Duodenal mucosa (tissue), 2 donors: ENCODE data around the gene UPF2.

Experiments
- H3K27ac ChIP-seq: one replicate; pipeline ENCODE4 v1.7.0; 2013; ENCODE audit warnings: low read depth, low read length
- H3K27me3 ChIP-seq, 2 donors: one replicate each; pipeline ENCODE4 v1.7.0; 2013; ENCODE audit warnings: low read length in 2 of 2, control low read depth in 1 of 2; ENCODE audit not compliant: insufficient read depth in 2 of 2, control insufficient read depth in 1 of 2
- H3K36me3 ChIP-seq, 2 donors: one replicate each; pipeline ENCODE4 v1.7.0; 2013; ENCODE audit warnings: low read length in 2 of 2, control low read depth in 1 of 2; ENCODE audit not compliant: insufficient read depth in 2 of 2, control insufficient read depth in 1 of 2
- H3K4me1 ChIP-seq, 2 donors: one replicate each; pipeline ENCODE4 v1.7.0; 2013; ENCODE audit warnings: low read length in 2 of 2, control low read depth in 1 of 2; ENCODE audit not compliant: insufficient read depth in 2 of 2, control insufficient read depth in 1 of 2
- H3K4me3 ChIP-seq, 2 donors: one replicate each; pipeline ENCODE4 v1.7.0; 2013; ENCODE audit warnings: low read length in 2 of 2, low read depth in 1 of 2
- H3K9ac ChIP-seq, 2 donors: one replicate each; pipeline ENCODE4 v1.7.0; 2013; ENCODE audit warnings: low read length in 2 of 2, low read depth in 1 of 2
- H3K9me3 ChIP-seq, 2 donors: one replicate each; pipeline ENCODE4 v1.7.0; 2013; ENCODE audit warnings: low read length in 2 of 2, control low read depth in 1 of 2; ENCODE audit not compliant: control insufficient read depth in 1 of 2

The UPF2 gene

DNA sequence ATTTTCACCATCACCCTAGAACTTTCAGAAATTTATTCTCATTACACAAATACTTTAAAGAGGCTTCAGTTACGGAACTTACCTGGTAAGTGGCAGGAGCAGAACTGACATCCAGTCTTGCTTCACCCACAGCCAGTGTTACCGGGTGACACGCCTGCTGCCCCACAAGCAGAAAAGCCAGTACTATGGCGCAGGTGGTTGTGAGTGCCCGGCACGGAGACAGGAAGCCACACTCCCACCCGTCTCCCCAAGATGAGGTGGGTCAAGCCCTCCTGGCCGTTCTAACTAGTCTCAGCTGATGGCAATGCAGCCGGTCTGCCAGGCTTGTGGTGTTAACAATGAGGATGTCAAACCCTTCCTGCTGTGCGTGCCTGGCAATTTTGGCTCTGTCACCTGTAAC, 132.5 kb downstream of the UPF2 start:
- no peak overlapping the region for H3K9ac ChIP-seq
- H3K36me3 ChIP-seq = no peaks in the 10 kb centered on the region
- no peaks in the 10 kb centered on the region for H3K9me3 ChIP-seq
- no peak overlapping the region for H3K27ac ChIP-seq
- no peaks in the 10 kb centered on the region for H3K27me3 ChIP-seq
- H3K4me1 ChIP-seq = no peaks in the 10 kb centered on the region
- no peak overlapping the region for H3K4me3 ChIP-seq

DNA sequence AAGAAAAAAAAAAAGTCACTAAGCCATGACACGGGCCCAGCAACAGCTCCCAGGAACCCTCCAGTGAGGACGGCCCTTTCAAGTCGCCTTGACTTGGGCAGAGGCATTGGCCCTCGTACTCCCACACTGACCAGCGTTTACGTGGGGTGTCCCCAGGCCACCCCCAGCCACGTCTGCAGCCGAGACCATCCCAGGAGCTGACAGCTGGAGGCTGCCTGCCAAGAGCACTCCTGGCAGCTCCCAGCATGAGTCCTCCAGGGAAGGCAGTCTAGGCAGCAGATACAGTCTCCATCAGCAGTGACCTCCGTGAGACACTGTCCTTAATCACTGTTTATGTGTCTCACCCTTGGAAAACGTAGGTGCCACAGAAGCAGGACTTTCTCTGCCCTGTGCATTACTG, 133.0 kb downstream of the UPF2 start:
- no peak overlapping the region for H3K9ac ChIP-seq
- H3K9me3 ChIP-seq = no peaks in the 10 kb centered on the region
- H3K4me1 ChIP-seq = no peaks in the 10 kb centered on the region
- H3K4me3 ChIP-seq = no peak overlapping the region
- no peaks in the 10 kb centered on the region for H3K36me3 ChIP-seq
- no peak overlapping the region for H3K27ac ChIP-seq
- no peaks in the 10 kb centered on the region for H3K27me3 ChIP-seq

DNA sequence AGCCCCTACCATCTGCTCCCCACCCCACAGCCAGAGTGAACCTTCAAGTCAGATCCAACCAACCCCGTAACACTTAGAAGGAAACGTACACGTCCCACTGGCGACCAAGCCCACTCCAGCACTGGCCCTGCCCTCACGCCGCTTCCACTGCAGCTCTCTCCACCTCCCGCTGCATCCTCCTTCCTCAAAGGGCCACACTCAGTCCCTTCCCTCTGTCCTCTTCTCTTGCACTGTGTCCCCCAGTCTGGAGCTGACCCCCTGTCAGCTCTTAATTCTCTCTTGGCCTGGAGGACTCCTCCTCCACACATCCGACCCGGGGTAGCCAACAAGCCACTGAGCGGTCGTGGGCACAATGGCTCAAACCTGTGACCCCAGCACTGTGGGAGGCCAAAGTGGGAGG, 133.6 kb downstream of the UPF2 start:
- Histone ChIP-seq H3K9ac (no peak overlapping the region), H3K27me3 (no peaks in the 10 kb centered on the region), H3K36me3 (no peaks in the 10 kb centered on the region), H3K4me1 (no peaks in the 10 kb centered on the region), H3K4me3 (no peak overlapping the region), H3K9me3 (no peaks in the 10 kb centered on the region), H3K27ac (no peak overlapping the region)

DNA sequence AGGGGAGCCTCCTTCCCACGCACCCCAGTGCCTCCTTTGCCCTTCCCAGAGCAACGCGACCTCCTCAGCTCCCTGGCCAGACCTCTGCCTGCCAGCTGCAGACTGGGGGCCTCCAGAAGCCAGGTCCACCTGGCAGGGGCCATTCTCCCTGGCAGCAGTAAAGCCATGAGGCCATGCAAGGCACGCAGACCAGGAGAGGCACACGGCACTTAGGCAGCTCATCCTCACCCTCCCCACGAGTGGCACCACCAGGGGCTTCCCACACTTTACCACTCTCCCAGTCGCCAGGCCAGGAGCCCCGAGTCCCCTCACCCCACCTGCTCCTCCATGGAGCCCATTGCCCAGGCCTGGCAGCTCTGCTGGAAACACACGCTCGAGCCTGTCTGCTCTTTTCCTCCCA, 134.1 kb downstream of the UPF2 start:
- Histone ChIP-seq H3K27ac (no peak overlapping the region), H3K9me3 (no peaks in the 10 kb centered on the region), H3K27me3 (no peaks in the 10 kb centered on the region), H3K4me1 (no peaks in the 10 kb centered on the region), H3K9ac (no peak overlapping the region), H3K4me3 (no peak overlapping the region), H3K36me3 (no peaks in the 10 kb centered on the region)

DNA sequence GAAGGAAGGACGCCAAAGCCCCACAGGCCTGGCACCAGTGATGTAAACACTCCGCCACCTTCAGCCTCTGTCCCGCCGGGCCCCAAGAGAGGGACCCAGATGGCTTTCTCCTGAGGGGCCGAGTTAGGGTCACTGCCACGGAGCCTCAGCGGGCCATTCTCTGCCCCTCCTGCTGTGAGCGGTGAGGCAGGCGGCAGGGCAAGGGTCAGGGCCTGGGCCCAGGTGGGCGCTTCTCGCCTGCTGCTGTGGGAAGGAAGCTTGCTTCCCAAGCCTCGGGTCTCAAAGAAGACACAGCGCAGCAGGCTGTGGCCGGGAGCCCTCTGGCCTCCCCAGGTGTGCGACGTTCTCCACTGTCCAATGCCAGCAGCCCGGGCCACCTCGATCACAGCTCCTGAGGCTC, 134.7 kb downstream of the UPF2 start:
- Histone ChIP-seq H3K36me3 (no peaks in the 10 kb centered on the region), H3K27me3 (no peaks in the 10 kb centered on the region), H3K27ac (no peak overlapping the region), H3K4me3 (no peak overlapping the region), H3K9ac (no peak overlapping the region), H3K9me3 (no peaks in the 10 kb centered on the region), H3K4me1 (no peaks in the 10 kb centered on the region)

DNA sequence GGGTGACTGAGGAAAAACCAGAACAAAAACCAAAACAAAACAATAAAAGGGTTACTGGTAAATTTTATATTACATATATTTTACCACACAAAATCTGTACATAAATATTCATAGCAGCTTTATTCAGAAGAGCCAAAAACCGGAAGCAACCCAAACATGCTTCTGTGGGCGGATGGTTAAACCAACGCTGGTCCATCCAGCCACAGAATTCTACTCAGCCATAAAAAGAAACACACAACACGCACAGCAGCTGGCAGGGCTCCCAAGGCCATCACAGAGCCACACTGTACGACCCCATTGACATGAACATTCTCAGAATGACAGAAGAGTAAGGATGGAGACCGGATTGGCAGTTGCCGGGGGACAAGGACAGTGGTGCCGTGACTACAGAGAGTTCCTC, 135.9 kb downstream of the UPF2 start:
- no peaks in the 10 kb centered on the region for H3K36me3 ChIP-seq
- H3K4me1 ChIP-seq = no peaks in the 10 kb centered on the region
- H3K27ac ChIP-seq = no peak overlapping the region
- no peaks in the 10 kb centered on the region for H3K27me3 ChIP-seq
- H3K9me3 ChIP-seq = no peaks in the 10 kb centered on the region
- H3K4me3 ChIP-seq = no peak overlapping the region
- H3K9ac ChIP-seq = no peak overlapping the region

DNA sequence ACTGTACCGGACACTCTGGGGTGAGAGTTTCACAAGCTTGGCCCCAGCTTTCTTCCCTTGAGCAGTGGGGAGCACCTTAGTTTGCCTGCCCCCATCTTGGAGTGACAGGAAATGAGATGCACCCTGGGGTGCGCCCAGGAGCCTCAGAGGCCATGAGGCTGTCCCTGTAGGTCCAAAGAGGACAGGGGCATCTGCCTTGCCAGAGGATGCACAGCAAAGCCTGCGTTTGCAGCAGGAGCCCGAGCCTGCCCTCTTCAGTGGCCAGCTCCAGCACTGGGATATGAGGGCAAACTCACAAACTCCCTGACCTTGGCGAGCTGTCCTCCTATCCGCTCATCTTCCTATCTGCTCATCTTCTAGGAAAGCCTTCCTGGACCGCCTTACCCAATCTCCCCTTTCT, 140.0 kb downstream of the UPF2 start:
- H3K4me3 ChIP-seq = no peak overlapping the region
- H3K27ac ChIP-seq = no peak overlapping the region
- H3K9me3 ChIP-seq = no peaks in the 10 kb centered on the region
- H3K9ac ChIP-seq = no peak overlapping the region
- H3K36me3 ChIP-seq = no peaks in the 10 kb centered on the region
- H3K27me3 ChIP-seq = no peaks in the 10 kb centered on the region
- H3K4me1 ChIP-seq = no peaks in the 10 kb centered on the region

DNA sequence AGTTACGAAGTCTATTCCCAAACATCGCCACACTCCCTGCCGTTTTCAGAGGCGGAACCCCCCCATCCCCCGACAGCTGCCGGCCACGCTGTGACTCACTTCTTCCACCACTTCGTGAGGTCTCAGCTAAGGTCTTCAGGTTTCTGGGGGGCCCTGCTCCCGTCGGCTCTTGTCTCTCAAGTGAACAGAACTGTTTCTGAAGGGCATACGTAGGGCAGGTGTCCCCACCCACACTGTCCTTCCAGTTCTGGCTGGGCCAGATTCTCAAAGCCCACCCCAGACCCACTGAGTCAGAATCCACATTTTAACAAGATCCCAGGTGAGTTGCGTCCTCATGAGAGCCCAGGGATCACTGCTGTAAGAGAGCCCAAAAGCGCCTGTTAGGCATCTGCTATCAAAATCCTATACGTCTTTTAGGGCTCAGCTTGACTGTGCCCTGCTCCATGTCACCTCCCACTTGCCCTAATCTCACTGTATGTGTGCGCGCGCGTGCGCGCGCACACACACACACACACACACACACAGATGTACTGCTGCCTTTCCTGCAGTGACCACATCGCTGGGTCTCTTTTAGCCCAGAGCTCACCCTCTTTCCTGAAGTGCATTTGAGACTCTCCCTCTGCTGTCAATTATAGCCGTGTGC, 140.7 kb downstream of the UPF2 start:
- H3K9ac ChIP-seq = no peak overlapping the region
- no peaks in the 10 kb centered on the region for H3K4me1 ChIP-seq
- H3K9me3 ChIP-seq = no peaks in the 10 kb centered on the region
- no peaks in the 10 kb centered on the region for H3K36me3 ChIP-seq
- H3K27me3 ChIP-seq = no peaks in the 10 kb centered on the region
- H3K4me3 ChIP-seq = no peak overlapping the region
- no peak overlapping the region for H3K27ac ChIP-seq

DNA sequence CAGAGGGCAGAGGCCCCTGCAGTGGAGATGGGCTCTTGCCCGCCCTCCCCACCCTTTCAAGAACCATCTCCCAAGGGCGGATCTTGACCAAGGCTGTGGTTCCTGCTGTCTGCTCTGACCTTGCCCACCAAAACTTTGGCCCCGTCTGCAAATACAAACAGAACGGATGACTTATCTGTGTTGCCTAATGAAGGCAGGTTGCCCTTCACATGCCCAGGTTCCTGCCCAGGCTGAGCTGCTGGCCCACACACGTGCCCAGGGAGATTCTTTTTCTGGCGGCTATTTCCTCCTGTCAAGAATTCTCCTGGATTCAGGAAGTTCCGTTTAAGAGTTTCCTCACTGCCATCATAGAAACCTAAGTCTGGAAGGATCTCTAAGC, 141.2 kb downstream of the UPF2 start:
- Histone ChIP-seq H3K9ac (no peak overlapping the region), H3K9me3 (no peaks in the 10 kb centered on the region), H3K27me3 (no peaks in the 10 kb centered on the region), H3K27ac (no peak overlapping the region), H3K4me3 (no peak overlapping the region), H3K4me1 (no peaks in the 10 kb centered on the region), H3K36me3 (no peaks in the 10 kb centered on the region)

DNA sequence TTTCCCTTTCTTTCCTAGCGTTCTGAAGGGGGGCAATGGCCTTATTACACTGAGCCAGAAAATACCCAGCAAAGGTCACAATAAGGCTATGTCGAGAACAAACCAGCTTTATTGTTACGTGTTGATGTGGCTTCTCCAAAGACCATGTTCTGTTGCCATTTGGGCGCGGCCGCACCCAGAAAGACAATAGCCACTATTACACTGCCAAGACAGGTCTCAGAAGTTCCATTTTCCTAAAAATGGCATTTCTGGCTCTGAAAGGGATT, 141.6 kb downstream of the UPF2 start:
- no peaks in the 10 kb centered on the region for H3K27me3 ChIP-seq
- H3K27ac ChIP-seq = no peak overlapping the region

More for the DNA sequence above, 141.6 kb downstream of the UPF2 start:
- H3K9me3 ChIP-seq = no peaks in the 10 kb centered on the region
- H3K9ac ChIP-seq = no peak overlapping the region
- no peak overlapping the region for H3K4me3 ChIP-seq
- no peaks in the 10 kb centered on the region for H3K4me1 ChIP-seq
- H3K36me3 ChIP-seq = no peaks in the 10 kb centered on the region
